IPS DF 6.9 (cell line): ENCODE measurements around the gene NALCN.

ENCODE experiments used
- DNase-seq: peaks from one replicate; pipeline ENCODE4 v3.0.0-alpha.2; 2013; ENCODE audit warnings: low read depth, low spot score
- H3K27ac ChIP-seq: one replicate; pipeline ENCODE4 v1.5.1; 2013; ENCODE audit warnings: low read length, control low read depth
- H3K27me3 ChIP-seq: 2 replicates; pipeline ENCODE4 v1.6.1; 2013; ENCODE audit warnings: mild to moderate bottlenecking, low read length; ENCODE audit not compliant: control insufficient read depth, insufficient read depth
- H3K36me3 ChIP-seq: 2 replicates; pipeline ENCODE4 v1.6.1; 2013; ENCODE audit warnings: low read length; ENCODE audit not compliant: control insufficient read depth, insufficient read depth
- H3K4me1 ChIP-seq: 2 replicates; pipeline ENCODE4 v1.6.1; 2013; ENCODE audit warnings: low read length; ENCODE audit not compliant: control insufficient read depth, insufficient read depth
- H3K4me3 ChIP-seq: 2 replicates; pipeline ENCODE4 v1.5.1; 2013; ENCODE audit warnings: mild to moderate bottlenecking, low read length
- H3K9me3 ChIP-seq: 2 replicates; pipeline ENCODE4 v1.6.1; 2013; ENCODE audit warnings: low read length, inconsistent platforms; ENCODE audit not compliant: control insufficient read depth, insufficient read depth
- WGBS: extraction: QIAGEN DNeasy Blood & Tissue Kit; methylation state at CpG from one replicate; pipeline ENCODE4 v1.1.7; 2013; ENCODE audit warnings: mixed read lengths, missing lambda C conversion rate; ENCODE audit not compliant: insufficient read length, insufficient coverage; 5-methylcytosine and 5-hydroxymethylcytosine counted together

NALCN gene

DNA sequence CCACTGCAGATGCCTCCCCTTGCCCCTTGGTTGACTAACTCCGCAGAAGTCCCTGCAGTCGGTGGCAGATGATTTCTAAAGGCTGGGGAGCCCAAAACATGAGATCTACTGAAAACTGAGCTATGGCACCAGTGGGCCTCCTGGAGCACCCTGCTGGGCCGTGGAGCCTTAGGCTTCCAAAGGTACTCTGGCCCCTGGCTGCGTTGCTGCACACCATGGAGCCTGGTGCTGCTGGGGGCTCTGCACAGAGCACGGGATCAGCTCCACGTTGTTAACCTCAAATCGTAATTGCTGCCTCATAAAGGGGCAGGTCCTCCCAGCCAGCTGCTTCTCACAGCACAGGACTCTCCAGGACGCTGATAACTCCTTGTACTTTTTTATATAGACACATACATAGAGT, 357.5 kb downstream of the NALCN start:
- DNase-seq: no peak
- Histone ChIP-seq H3K9me3 (no peaks in the 10 kb centered on the region), H3K4me3 (no peak overlapping the region), H3K27me3 (no peaks in the 10 kb centered on the region), H3K36me3 (no peaks in the 10 kb centered on the region), H3K4me1 (peaks cover 2% of the 10 kb centered on the region; the same call in 1 of the 2 replicates), H3K27ac (no peak overlapping the region)
- WGBS: no CpG with 5 or more reads among the region's 8 CpGs

- WGBS: no CpG with 5 or more reads among the region's 5 CpGs
- no peaks in the 10 kb centered on the region for H3K4me1 ChIP-seq
- no peak for DNase-seq
- no peaks in the 10 kb centered on the region for H3K27me3 ChIP-seq
- H3K36me3 ChIP-seq: no peaks in the 10 kb centered on the region
- H3K9me3 ChIP-seq: no peaks in the 10 kb centered on the region
- H3K4me3 ChIP-seq: no peak overlapping the region
- no peak overlapping the region for H3K27ac ChIP-seq
Measured at GRCh38 chr13:101053301-101054093, 362.8 kb downstream of the NALCN start.

- Histone ChIP-seq H3K36me3 (no peaks in the 10 kb centered on the region), H3K27me3 (no peaks in the 10 kb centered on the region), H3K27ac (no peak overlapping the region), H3K9me3 (no peaks in the 10 kb centered on the region), H3K4me1 (no peaks in the 10 kb centered on the region), H3K4me3 (no peak overlapping the region)
- WGBS: no CpG with 5 or more reads among the region's 6 CpGs
- no peak for DNase-seq
Measured at GRCh38 chr13:101049166-101049850, 367.0 kb downstream of the NALCN start.

- no peaks in the 10 kb centered on the region for H3K27me3 ChIP-seq
- WGBS: no CpG with 5 or more reads among the region's 4 CpGs
- DNase-seq: no peak
- no peaks in the 10 kb centered on the region for H3K4me1 ChIP-seq
- H3K9me3 ChIP-seq: no peaks in the 10 kb centered on the region
- no peak overlapping the region for H3K27ac ChIP-seq
- H3K36me3 ChIP-seq: no peaks in the 10 kb centered on the region
- H3K4me3 ChIP-seq: no peak overlapping the region
Measured at GRCh38 chr13:101036546-101036945, 379.8 kb downstream of the NALCN start.

DNA sequence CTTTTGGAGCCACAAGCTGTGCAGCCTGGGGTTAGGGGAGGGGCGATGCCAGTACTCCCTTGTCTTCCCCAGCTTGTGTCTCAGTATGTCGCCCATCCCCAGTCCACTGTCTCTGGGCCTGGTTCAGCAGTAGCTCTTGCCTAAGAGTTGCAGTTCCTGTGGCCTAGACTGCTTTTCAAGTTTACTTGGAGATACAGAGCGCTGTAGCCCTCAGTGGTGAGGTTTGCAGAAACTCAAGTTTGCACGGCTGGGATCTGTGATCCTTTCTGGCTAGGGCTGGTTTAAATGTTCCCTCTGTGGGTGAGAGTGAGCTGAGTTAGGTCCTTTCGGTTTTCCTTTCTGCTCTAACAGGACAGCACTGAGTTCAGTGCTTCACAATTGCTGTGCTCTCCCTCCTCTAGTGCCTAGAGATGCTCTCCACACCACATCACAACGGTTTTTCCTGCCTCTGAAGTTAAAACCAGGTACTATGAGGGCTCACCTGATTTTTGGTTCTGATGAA, 381.1 kb downstream of the NALCN start:
- no peaks in the 10 kb centered on the region for H3K36me3 ChIP-seq
- no peak for DNase-seq
- WGBS: no CpG with 5 or more reads among the region's 6 CpGs
- H3K9me3 ChIP-seq: no peaks in the 10 kb centered on the region
- no peaks in the 10 kb centered on the region for H3K27me3 ChIP-seq
- no peaks in the 10 kb centered on the region for H3K4me1 ChIP-seq
- no peak overlapping the region for H3K4me3 ChIP-seq
- no peak overlapping the region for H3K27ac ChIP-seq

DNA sequence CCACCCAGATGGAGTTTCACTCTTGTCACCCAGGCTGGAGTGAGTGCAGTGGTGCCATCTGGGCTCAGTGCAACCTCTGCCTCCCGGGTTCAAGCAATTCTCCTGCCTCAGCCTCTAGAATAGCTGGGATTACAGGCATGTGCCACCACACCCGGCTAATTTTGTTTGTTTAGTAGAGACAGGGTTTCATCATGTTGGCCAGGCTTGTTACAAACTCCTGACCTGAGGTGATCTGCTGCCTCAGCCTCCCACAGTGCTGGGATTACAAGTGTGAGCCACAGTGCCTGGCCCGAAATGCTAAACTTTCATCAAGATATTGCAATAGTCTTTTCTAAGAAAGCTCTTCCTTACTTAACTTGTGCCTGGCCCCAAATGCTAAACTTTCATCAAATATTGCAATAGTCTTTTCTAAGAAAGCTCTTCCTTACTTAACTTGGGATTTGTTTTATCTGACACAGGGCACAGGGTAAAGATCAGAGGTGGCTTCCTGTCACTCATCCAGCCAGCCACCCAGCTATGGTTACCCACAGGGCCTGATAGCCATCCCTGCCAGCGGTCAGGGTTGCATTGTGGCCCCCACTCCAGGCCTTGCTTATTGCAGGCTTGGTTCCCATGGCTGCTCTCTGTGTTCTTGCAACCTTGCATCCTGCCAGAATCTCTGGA, 389.4 kb downstream of the NALCN start:
- no CpG with 5 or more reads among the region's 4 CpGs for WGBS
- H3K36me3 ChIP-seq: no peaks in the 10 kb centered on the region
- H3K27me3 ChIP-seq: no peaks in the 10 kb centered on the region
- no peak for DNase-seq
- H3K4me1 ChIP-seq: no peaks in the 10 kb centered on the region
- no peaks in the 10 kb centered on the region for H3K9me3 ChIP-seq
- no peak overlapping the region for H3K4me3 ChIP-seq
- H3K27ac ChIP-seq: no peak overlapping the region

DNA sequence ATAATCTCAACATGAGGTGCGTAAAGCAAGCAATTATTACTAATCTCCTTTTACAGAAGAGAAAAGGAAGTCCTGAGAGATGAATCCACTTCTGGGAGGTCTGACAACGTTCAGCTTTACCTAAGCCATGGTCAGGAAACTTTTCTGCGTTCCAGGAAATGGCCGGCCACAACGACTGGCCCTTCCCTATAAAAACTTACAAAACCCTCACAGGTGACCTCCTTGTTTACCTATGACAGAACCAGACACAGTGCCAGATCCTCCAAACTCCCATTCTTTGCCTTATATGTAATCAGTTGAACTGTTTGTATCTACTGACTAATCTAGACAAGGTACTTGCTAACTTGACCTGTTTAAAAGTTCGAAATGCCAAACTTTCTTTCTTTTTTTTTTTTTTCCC, 390.0 kb downstream of the NALCN start:
- WGBS: no CpG with 5 or more reads among the region's 6 CpGs
- Histone ChIP-seq H3K27me3 (no peaks in the 10 kb centered on the region), H3K4me3 (no peak overlapping the region), H3K9me3 (no peaks in the 10 kb centered on the region), H3K4me1 (no peaks in the 10 kb centered on the region), H3K27ac (no peak overlapping the region), H3K36me3 (no peaks in the 10 kb centered on the region)
- DNase-seq: no peak

DNA sequence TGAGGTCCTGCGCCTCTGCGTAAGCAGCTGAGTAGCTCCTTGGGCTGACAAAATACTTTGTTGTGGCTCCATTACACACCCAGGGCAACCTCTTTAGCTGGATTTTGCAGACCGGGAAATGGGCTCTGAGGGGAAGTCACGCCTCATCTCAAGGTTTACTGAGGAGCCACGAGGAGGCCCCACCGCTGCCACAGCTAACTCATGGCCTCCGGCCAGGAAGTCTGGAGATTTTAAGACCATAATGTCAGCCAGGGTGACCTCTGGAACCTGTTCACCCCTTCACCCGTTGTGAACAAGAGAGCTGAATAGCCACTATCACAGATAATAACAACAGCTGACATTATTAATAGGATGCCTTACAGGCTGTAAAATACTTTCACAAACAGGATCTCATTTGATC, 390.4 kb downstream of the NALCN start:
- Histone ChIP-seq H3K4me1 (no peaks in the 10 kb centered on the region), H3K27ac (no peak overlapping the region), H3K9me3 (no peaks in the 10 kb centered on the region), H3K27me3 (no peaks in the 10 kb centered on the region), H3K36me3 (no peaks in the 10 kb centered on the region), H3K4me3 (no peak overlapping the region)
- DNase-seq: no peak
- WGBS: no CpG with 5 or more reads among the region's 8 CpGs

DNA sequence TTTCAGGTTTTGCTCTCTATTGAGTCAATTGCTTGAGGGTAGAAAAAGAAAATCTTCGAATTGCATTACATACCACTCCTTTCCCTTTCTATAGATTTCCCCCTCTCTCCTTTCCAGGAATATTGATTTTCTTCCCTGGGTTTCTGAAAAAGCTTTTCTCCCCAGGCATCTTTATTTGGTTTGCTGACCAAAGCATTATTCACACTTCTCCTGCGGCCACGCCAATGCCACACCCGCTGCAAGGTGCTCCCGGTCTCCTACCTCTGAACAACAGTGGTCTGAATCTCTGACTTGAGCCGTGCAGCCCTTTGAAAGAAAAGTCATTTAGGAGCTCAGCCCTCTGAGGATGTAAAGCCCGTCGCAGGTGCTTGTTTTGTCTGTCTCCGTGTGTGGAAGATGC, 390.8 kb downstream of the NALCN start:
- no CpG with 5 or more reads among the region's 9 CpGs for WGBS
- Histone ChIP-seq H3K4me1 (no peaks in the 10 kb centered on the region), H3K36me3 (no peaks in the 10 kb centered on the region), H3K27ac (no peak overlapping the region), H3K4me3 (no peak overlapping the region), H3K9me3 (no peaks in the 10 kb centered on the region), H3K27me3 (no peaks in the 10 kb centered on the region)
- no peak for DNase-seq

DNA sequence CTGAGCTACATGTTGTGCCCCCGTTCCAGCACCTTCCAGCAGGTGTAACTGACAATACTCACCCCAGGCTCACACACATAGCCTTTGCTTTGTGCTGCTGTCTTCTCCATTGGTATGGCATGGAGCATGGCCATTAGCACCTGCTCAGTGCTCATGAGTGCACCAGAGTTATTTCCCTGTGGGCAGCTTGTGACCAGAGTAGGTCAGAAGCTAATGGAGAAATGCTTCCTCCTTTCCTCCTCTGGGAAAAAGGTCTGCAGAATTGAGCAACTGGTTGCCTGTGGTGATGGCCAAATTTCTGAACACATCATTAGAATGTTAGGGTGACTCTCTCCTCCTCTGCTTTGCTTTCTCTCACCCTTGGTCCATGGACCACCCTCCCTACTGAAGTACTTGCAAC, 397.2 kb downstream of the NALCN start:
- Histone ChIP-seq H3K27me3 (no peaks in the 10 kb centered on the region), H3K4me1 (no peaks in the 10 kb centered on the region; the same call in 1 of the 2 replicates), H3K36me3 (no peaks in the 10 kb centered on the region), H3K27ac (no peak overlapping the region), H3K4me3 (no peak overlapping the region), H3K9me3 (no peaks in the 10 kb centered on the region)
- DNase-seq: no peak
- WGBS: no CpG with 5 or more reads among the region's 1 CpG
